ENCODE results near the gene CYB5A. TPM values are rescaled to one million over a fixed set of nuclear protein-coding genes. Genes with fewer than 3 reads are reported as not detected.

The CYB5A gene
- total and polyA plus RNA-seq, 7 donors, result 13.4 to 35.6 (median 27.0) TPM

DNA sequence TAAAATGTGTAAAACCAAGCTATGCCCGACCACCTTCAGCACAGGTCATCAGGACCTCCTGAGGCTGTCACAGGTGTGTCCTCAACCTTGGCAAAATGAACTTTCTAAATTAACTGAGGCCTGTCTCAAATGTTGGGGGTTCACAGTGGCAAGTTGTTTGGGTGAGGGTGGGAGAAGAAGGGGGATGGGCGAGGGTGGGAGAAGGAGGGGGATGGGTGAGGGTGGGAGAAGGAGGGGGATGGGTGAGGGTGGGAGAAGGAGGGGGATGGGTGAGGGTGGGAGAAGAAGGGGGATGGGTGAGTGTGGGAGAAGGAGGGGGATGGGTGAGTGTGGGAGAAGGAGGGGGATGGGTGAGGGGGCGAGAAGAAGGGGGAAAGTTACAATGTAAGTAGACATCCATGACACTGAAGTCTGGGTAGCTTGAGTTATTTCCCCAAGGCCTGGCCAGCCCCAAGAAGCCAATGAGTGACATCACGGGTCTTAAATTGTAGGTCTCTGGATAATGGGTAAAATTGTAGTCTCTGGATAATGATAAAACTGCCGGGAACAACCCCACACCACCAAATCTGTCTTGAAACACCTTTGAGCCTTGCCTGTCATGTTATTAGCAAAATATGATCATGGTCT is 87.1 kb downstream of the CYB5A start:
- WGBS, 3 donors, result 58 to 80% (median 62%) methylated on average over 5 of the region's 5 CpGs
- Histone ChIP-seq H3K36me3 (ENCODE audit: insufficient read depth in 1 of 2, low read depth in 1 of 2) (no peaks in the 10 kb centered on the region), H3K4me1 (no peaks in the 10 kb centered on the region)

DNA sequence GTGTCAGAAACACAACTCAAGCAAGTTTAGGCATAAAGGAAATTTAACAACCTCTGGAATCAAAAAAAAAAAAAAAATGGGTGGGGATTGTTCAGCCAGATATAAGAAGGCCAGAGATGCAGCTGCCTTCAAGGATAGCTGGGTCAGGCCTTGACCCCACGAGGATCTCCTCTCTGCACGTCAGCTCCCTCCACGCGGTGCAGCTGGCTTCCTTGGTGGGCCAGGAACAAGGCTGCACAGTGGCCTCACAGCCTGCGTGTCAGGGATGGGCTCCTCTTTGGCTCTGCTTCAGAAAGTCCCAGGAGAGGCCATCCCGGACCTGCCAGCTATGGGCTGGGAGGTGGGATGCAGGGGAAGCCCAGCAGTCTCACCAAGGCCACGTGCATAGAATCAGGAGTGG is 88.0 kb downstream of the CYB5A start:
- H3K27me3 ChIP-seq (ENCODE audit: insufficient read depth in 3 of 3, low read length in 2 of 3), result no peaks in the 10 kb centered on the region
- no peaks in the 10 kb centered on the region for H3K9me3 ChIP-seq
- TF ChIP-seq, protein P1, sequence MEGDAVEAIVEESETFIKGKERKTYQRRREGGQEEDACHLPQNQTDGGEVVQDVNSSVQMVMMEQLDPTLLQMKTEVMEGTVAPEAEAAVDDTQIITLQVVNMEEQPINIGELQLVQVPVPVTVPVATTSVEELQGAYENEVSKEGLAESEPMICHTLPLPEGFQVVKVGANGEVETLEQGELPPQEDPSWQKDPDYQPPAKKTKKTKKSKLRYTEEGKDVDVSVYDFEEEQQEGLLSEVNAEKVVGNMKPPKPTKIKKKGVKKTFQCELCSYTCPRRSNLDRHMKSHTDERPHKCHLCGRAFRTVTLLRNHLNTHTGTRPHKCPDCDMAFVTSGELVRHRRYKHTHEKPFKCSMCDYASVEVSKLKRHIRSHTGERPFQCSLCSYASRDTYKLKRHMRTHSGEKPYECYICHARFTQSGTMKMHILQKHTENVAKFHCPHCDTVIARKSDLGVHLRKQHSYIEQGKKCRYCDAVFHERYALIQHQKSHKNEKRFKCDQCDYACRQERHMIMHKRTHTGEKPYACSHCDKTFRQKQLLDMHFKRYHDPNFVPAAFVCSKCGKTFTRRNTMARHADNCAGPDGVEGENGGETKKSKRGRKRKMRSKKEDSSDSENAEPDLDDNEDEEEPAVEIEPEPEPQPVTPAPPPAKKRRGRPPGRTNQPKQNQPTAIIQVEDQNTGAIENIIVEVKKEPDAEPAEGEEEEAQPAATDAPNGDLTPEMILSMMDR (IDR thresholded peaks at IDR 0.05), result no peak
- ATAC-seq (no peak), DNase-seq (no peak)
- H3K36me3 ChIP-seq (ENCODE audit: insufficient read depth in 1 of 2, low read depth in 1 of 2), result no peaks in the 10 kb centered on the region
- no peaks in the 10 kb centered on the region for H3K4me1 ChIP-seq
- H3K4me3 ChIP-seq, result no peak overlapping the region
- no peak overlapping the region for H3K27ac ChIP-seq
- intact Hi-C loops (cut with DNase I), result no loop called here
- 37 to 52% (median 48%) methylated on average over 7 of the region's 7 CpGs for whole genome bisulfite sequencing, 3 donors

More for the DNA sequence above, 87.1 kb downstream of the CYB5A start:
- Histone ChIP-seq H3K4me3 (no peak overlapping the region), H3K27ac (no peak overlapping the region), H3K27me3 (ENCODE audit: insufficient read depth in 3 of 3, low read length in 2 of 3) (no peaks in the 10 kb centered on the region), H3K9me3 (no peaks in the 10 kb centered on the region)
- DNase-seq, result no peak
- no peak for ATAC-seq
- TF ChIP-seq, protein P1 (IDR thresholded peaks at IDR 0.05), result no peak
- intact Hi-C loops (cut with DNase I), result no loop called here

Other genes with a start within 250 kb of the CYB5A start
- gene FBXO15, start 144.1 kb downstream of the CYB5A start, total RNA-seq, result under 1 TPM in 2 of 4 donors, not detected in 2; 0.30 TPM
- gene FBXO15, start 144.1 kb downstream of the CYB5A start, polyA plus RNA-seq, result under 1 TPM in 2 of 3 donors, not detected in 1; 0.03 to 0.17 TPM
- gene TIMM21, start 143.4 kb downstream of the CYB5A start, total RNA-seq, result 10 to 100 TPM; 52.6 to 91.6 (median 66.4) TPM
- 100 to 1,000 TPM in 2 of 3 donors, 10 to 100 TPM in 1; 76.8 to 201 (median 158) TPM for gene TIMM21, start 143.4 kb downstream of the CYB5A start, polyA plus RNA-seq
- not detected for gene C18orf63, start 23.9 kb upstream of the CYB5A start, total RNA-seq
- gene C18orf63, start 23.9 kb upstream of the CYB5A start, polyA plus RNA-seq, result not detected
- under 1 TPM; 0.07 to 0.67 (median 0.21) TPM for gene DIPK1C, start 165.3 kb upstream of the CYB5A start, total RNA-seq
- gene DIPK1C, start 165.3 kb upstream of the CYB5A start, polyA plus RNA-seq, result under 1 TPM; 0.09 to 0.34 (median 0.20) TPM
- 10 to 100 TPM; 36.8 to 51.9 (median 44.1) TPM for gene CNDP2, start 204.4 kb upstream of the CYB5A start, total RNA-seq
- gene CNDP2, start 204.4 kb upstream of the CYB5A start, polyA plus RNA-seq, result 10 to 100 TPM; 24.3 to 48.5 (median 29.4) TPM
- not detected for gene CNDP1, start 242.5 kb upstream of the CYB5A start, total RNA-seq
- gene CNDP1, start 242.5 kb upstream of the CYB5A start, polyA plus RNA-seq, result under 1 TPM in 1 of 3 donors, not detected in 2; 0.04 TPM